GM21447 (cell line): ENCODE data around the gene CROCC2.

Experiments
- ATAC-seq: cut with Tn5 transposase; IDR thresholded peaks from one replicate; pipeline ENCODE4 v1.9.1; 2021; ENCODE audit not compliant: unreplicated experiment

The CROCC2 gene

GRCh38 chr2:240985881-240986786 is 80.0 kb downstream of the CROCC2 start:
- ATAC-seq, result no peak

GRCh38 chr2:240986787-240987411 is 80.8 kb downstream of the CROCC2 start:
- ATAC-seq, result no peak

GRCh38 chr2:240987588-240987987 is 81.5 kb downstream of the CROCC2 start:
- ATAC-seq, result no peak

GRCh38 chr2:240988146-240988545 is 82.0 kb downstream of the CROCC2 start:
- no peak for ATAC-seq

- ATAC-seq, result no peak
Observed at GRCh38 chr2:240988571-240989271, 82.6 kb downstream of the CROCC2 start.

- no peak for ATAC-seq
Observed at GRCh38 chr2:240989451-240990265, 83.5 kb downstream of the CROCC2 start.

GRCh38 chr2:240990266-240990529 is 84.1 kb downstream of the CROCC2 start:
- ATAC-seq, result no peak

- no peak for ATAC-seq
Observed at GRCh38 chr2:240990726-240991377, 84.7 kb downstream of the CROCC2 start.

- no peak for ATAC-seq
Observed at GRCh38 chr2:240991378-240992263, 85.5 kb downstream of the CROCC2 start.

- no peak for ATAC-seq
Observed at GRCh38 chr2:240992572-240993291, 86.6 kb downstream of the CROCC2 start.

GRCh38 chr2:240993446-240994170 is 87.5 kb downstream of the CROCC2 start:
- no peak for ATAC-seq

GRCh38 chr2:240994171-240994896 is 88.2 kb downstream of the CROCC2 start:
- ATAC-seq, result no peak

GRCh38 chr2:240995041-240996021 is 89.2 kb downstream of the CROCC2 start:
- ATAC-seq, result no peak

- ATAC-seq, result no peak
Observed at GRCh38 chr2:240996161-240996833, 90.2 kb downstream of the CROCC2 start.

- no peak for ATAC-seq
Observed at GRCh38 chr2:240996834-240997140, 90.7 kb downstream of the CROCC2 start.
